Liver (tissue), 9 donors: Measurements from ENCODE around the gene THEMIS. TPM values are rescaled to one million over a fixed set of nuclear protein-coding genes. Genes with fewer than 3 reads are reported as not detected.

Experiments
- DNase-seq: peaks from one replicate; pipeline ENCODE4 v3.0.0-alpha.2; 2017; ENCODE audit warnings: low spot score
- H3K27ac ChIP-seq, 2 donors: one replicate each; pipeline ENCODE4 v1.7.0; 2013; ENCODE audit warnings: inconsistent platforms in 2 of 2, low read length in 2 of 2, control low read depth in 1 of 2, low read depth in 1 of 2, mild to moderate bottlenecking in 1 of 2
- H3K27me3 ChIP-seq, 4 donors: one replicate each; pipeline versions ENCODE4 v1.6.1 to v1.7.0; 2013; ENCODE audit warnings: low read length in 3 of 4, inconsistent platforms in 1 of 4, mild to moderate bottlenecking in 1 of 4, moderate library complexity in 1 of 4; ENCODE audit not compliant: control insufficient read depth in 4 of 4, insufficient read depth in 4 of 4
- H3K36me3 ChIP-seq, 4 donors: one replicate each; pipeline versions ENCODE4 v1.6.1 to v1.7.0; 2013; ENCODE audit warnings: low read length in 3 of 4, mild to moderate bottlenecking in 3 of 4, low read depth in 1 of 4, moderate library complexity in 1 of 4; ENCODE audit not compliant: control insufficient read depth in 4 of 4, insufficient read depth in 3 of 4
- H3K4me1 ChIP-seq, 4 donors: one replicate each; pipeline versions ENCODE4 v1.6.1 to v1.7.0; 2013; ENCODE audit warnings: low read length in 3 of 4, mild to moderate bottlenecking in 3 of 4, moderate library complexity in 1 of 4; ENCODE audit not compliant: control insufficient read depth in 4 of 4, insufficient read depth in 4 of 4
- H3K4me3 ChIP-seq, 3 donors: one replicate each; pipeline versions ENCODE4 v1.6.1 to v1.7.0; 2013; ENCODE audit warnings: low read length in 3 of 3, control low read depth in 1 of 3, low read depth in 1 of 3, mild to moderate bottlenecking in 1 of 3
- H3K9ac ChIP-seq, 2 donors: one replicate each; pipeline ENCODE4 v1.7.0; 2013; ENCODE audit warnings: low read length in 2 of 2, mild to moderate bottlenecking in 2 of 2, moderate library complexity in 2 of 2, control low read depth in 1 of 2, low read depth in 1 of 2
- H3K9me3 ChIP-seq, 4 donors: one replicate each; pipeline versions ENCODE4 v1.6.1 to v1.7.0; 2013; ENCODE audit warnings: low read length in 3 of 4; ENCODE audit not compliant: control insufficient read depth in 4 of 4
- ATF3 ChIP-seq: IDR thresholded peaks from 2 replicates; pipeline ENCODE4 v1.6.1; 2016; ENCODE audit warnings: antibody characterized with exemption
- CTCF ChIP-seq: fragments of 150-350 bp; IDR thresholded peaks from 2 replicates; pipeline ENCODE4 v1.5.1; 2017; ENCODE audit warnings: improper control_type of control experiment, low read depth, low read length; ENCODE audit not compliant: missing input control
- EGR1 ChIP-seq, 2 donors: IDR thresholded peaks; 2 replicates each; pipeline ENCODE4 v1.6.1; 2016 to 2018; ENCODE audit warnings: antibody characterized with exemption in 2 of 2, low read depth in 2 of 2
- GABPA ChIP-seq, 2 donors: IDR thresholded peaks in 1 of 2; conservative IDR thresholded peaks in 1 of 2; 2 replicates each; pipeline ENCODE4 v1.6.1; 2016; ENCODE audit warnings: antibody characterized with exemption in 2 of 2, mild to moderate bottlenecking in 1 of 2, moderate library complexity in 1 of 2
- HNF4A ChIP-seq, 2 donors: conservative IDR thresholded peaks; 2 replicates each; pipeline ENCODE4 v1.6.1; 2016; ENCODE audit warnings: antibody characterized with exemption in 2 of 2, mild to moderate bottlenecking in 2 of 2
- HNF4G ChIP-seq: IDR thresholded peaks from 2 replicates; pipeline ENCODE4 v1.6.1; 2016; ENCODE audit warnings: antibody characterized with exemption
- JUND ChIP-seq, 2 donors: IDR thresholded peaks; 2 replicates each; pipeline ENCODE4 v1.6.1; 2016; ENCODE audit warnings: antibody characterized with exemption in 2 of 2
- MAX ChIP-seq: IDR thresholded peaks from 2 replicates; pipeline ENCODE4 v1.6.1; 2016; ENCODE audit warnings: antibody characterized with exemption
- NR2F2 ChIP-seq: IDR thresholded peaks from 2 replicates; pipeline ENCODE4 v1.6.1; 2016; ENCODE audit warnings: antibody characterized with exemption
- RAD21 ChIP-seq, 2 donors: IDR thresholded peaks; 2 replicates each; pipeline ENCODE4 v1.6.1; 2016; ENCODE audit warnings: antibody characterized with exemption in 2 of 2, mild to moderate bottlenecking in 2 of 2
- RXRA ChIP-seq, 2 donors: IDR thresholded peaks; 2 replicates each; pipeline ENCODE4 v1.6.1; 2017 to 2018; ENCODE audit warnings: antibody characterized with exemption in 2 of 2, mild to moderate bottlenecking in 1 of 2
- SP1 ChIP-seq: IDR thresholded peaks from 2 replicates; pipeline ENCODE4 v1.6.1; 2018; ENCODE audit warnings: antibody characterized with exemption, mild to moderate bottlenecking
- TAF1 ChIP-seq: conservative IDR thresholded peaks from 2 replicates; pipeline ENCODE4 v1.6.1; 2016; ENCODE audit warnings: antibody characterized with exemption, mild to moderate bottlenecking
- YY1 ChIP-seq: IDR thresholded peaks from 2 replicates; pipeline ENCODE4 v1.6.1; 2016; ENCODE audit warnings: antibody characterized with exemption, mild to moderate bottlenecking
- ZBTB33 ChIP-seq: IDR thresholded peaks from 2 replicates; pipeline ENCODE4 v1.6.1; 2016; ENCODE audit warnings: antibody characterized with exemption
- WGBS: extraction: QIAGEN DNeasy Blood & Tissue Kit; methylation state at CpG from one replicate; pipeline ENCODE4 v1.1.7; 2013; 5-methylcytosine and 5-hydroxymethylcytosine counted together
- polyA plus RNA-seq, 2 donors: library from polyadenylated mRNA; stranded (reverse) in 1 of 2; unstranded in 1 of 2; fragments of 200-250 nt in 1 of 2; fragments of >200 nt in 1 of 2; fragmentation: Nextera tagmentation in 1 of 2; extraction: Ambion mirVana in 1 of 2; gene quantifications; one replicate each; pipeline versions ENCODE4 v1.2.1 to v1.2.3, GENCODE V29; 2013 to 2015
- total RNA-seq, 2 donors: library from RNA; depleted of rRNA; stranded (reverse); fragments of >200 nt; gene quantifications; one replicate each; pipeline ENCODE4 v1.2.3, GENCODE V29; 2014
- TF ChIP-seq, protein P1 (sequence below): IDR thresholded peaks from 2 replicates; pipeline ENCODE4 v1.6.1; 2016; ENCODE audit warnings: antibody characterized with exemption, mild to moderate bottlenecking
- donor health status: healthy.
- donor health status: healthy.
- donor health status: healthy.
- donor health status: healthy.
- donor health status: healthy.

THEMIS gene
- total and polyA plus RNA-seq, 4 donors = 0.05 to 0.59 (median 0.21) TPM

DNA sequence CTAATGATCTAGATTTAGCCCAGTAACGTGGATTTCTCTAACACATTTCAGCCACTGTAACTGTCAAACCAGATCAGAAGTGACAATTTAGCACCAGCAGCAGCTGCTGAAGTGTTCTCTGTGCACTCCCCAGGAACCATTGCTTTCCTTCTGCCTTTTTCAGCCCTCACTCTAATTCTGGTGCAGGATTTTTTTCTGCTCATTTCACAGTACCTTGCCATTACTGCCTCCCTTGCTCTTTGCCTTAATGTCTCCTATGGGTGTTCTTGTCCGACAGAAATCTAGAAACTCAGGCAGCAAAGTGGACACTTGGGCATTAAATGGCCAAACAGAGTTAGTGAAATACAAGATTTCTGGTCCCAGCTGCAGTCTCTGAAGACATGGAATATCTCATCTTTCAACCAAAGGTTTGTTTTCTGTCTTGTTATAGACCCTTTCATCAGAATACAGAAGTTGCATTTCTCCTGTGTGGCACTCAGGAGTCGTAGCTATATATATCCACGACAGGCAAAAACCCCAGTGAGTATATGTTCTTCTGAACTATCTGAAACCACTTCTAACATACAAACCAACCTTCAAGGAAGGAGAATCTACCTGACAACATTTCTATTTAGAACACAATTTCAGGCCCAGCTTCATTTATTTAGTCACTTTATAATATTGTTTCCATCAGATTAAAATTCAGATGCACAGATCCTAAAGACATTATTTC is 92.9 kb downstream of the THEMIS start:
- H3K36me3 ChIP-seq = no peaks in the 10 kb centered on the region
- DNase-seq = no peak
- H3K27me3 ChIP-seq = no peaks in the 10 kb centered on the region
- H3K4me3 ChIP-seq = no peak overlapping the region
- H3K9ac ChIP-seq = no peak overlapping the region
- TF ChIP-seq EGR1 (IDR thresholded peaks at IDR 0.05; ENCODE audit: low read depth in 2 of 2) = no peak
- TF ChIP-seq TAF1 = no peak
- no peak for TF ChIP-seq HNF4G
- no peak for TF ChIP-seq MAX
- TF ChIP-seq NR2F2 = no peak
- TF ChIP-seq ATF3 = no peak
- TF ChIP-seq YY1 = no peak
- no peak for TF ChIP-seq RXRA (IDR thresholded peaks at IDR 0.05)
- no peak for TF ChIP-seq SP1
- TF ChIP-seq HNF4A (conservative IDR thresholded peaks at IDR 0.05) = no peak
- no peak for TF ChIP-seq RAD21 (IDR thresholded peaks at IDR 0.05)
- TF ChIP-seq, protein P1, sequence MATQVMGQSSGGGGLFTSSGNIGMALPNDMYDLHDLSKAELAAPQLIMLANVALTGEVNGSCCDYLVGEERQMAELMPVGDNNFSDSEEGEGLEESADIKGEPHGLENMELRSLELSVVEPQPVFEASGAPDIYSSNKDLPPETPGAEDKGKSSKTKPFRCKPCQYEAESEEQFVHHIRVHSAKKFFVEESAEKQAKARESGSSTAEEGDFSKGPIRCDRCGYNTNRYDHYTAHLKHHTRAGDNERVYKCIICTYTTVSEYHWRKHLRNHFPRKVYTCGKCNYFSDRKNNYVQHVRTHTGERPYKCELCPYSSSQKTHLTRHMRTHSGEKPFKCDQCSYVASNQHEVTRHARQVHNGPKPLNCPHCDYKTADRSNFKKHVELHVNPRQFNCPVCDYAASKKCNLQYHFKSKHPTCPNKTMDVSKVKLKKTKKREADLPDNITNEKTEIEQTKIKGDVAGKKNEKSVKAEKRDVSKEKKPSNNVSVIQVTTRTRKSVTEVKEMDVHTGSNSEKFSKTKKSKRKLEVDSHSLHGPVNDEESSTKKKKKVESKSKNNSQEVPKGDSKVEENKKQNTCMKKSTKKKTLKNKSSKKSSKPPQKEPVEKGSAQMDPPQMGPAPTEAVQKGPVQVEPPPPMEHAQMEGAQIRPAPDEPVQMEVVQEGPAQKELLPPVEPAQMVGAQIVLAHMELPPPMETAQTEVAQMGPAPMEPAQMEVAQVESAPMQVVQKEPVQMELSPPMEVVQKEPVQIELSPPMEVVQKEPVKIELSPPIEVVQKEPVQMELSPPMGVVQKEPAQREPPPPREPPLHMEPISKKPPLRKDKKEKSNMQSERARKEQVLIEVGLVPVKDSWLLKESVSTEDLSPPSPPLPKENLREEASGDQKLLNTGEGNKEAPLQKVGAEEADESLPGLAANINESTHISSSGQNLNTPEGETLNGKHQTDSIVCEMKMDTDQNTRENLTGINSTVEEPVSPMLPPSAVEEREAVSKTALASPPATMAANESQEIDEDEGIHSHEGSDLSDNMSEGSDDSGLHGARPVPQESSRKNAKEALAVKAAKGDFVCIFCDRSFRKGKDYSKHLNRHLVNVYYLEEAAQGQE = no peak
- no peak for TF ChIP-seq JUND (IDR thresholded peaks at IDR 0.05)
- no peak overlapping the region for H3K27ac ChIP-seq
- 75% methylated on average over 4 of the region's 4 CpGs for WGBS
- H3K4me1 ChIP-seq = no peaks in the 10 kb centered on the region
- H3K9me3 ChIP-seq = no peaks in the 10 kb centered on the region

- H3K9me3 ChIP-seq = no peaks in the 10 kb centered on the region
- H3K27ac ChIP-seq = no peak overlapping the region
- TF ChIP-seq SP1 (no peak), HNF4A (conservative IDR thresholded peaks at IDR 0.05) (no peak), HNF4G (no peak), JUND (IDR thresholded peaks at IDR 0.05) (no peak), NR2F2 (no peak), RXRA (IDR thresholded peaks at IDR 0.05) (no peak), CTCF (no peak), ZBTB33 (no peak), RAD21 (IDR thresholded peaks at IDR 0.05) (no peak), TAF1 (no peak), GABPA (IDR thresholded peaks at IDR 0.05 in 1 of 2, conservative IDR thresholded peaks at IDR 0.05 in 1 of 2) (no peak), YY1 (no peak), MAX (no peak)
- DNase-seq = no peak
- H3K27me3 ChIP-seq = no peaks in the 10 kb centered on the region
- 95% methylated on average over 1 of the region's 1 CpG for WGBS
- H3K4me3 ChIP-seq = no peak overlapping the region
- no peaks in the 10 kb centered on the region for H3K4me1 ChIP-seq
- no peaks in the 10 kb centered on the region for H3K36me3 ChIP-seq
- no peak overlapping the region for H3K9ac ChIP-seq
These were observed 104.1 kb downstream of the THEMIS start for GRCh38 chr6:127796713-127797112.
